22Rv1 (cell line): Measurements from ENCODE around the gene IL1RN.

Source experiments
- ZFX ChIP-seq: fragments of 450-650 bp; IDR thresholded peaks from 2 replicates; pipeline ENCODE4 v1.6.1; 2017; ENCODE audit warnings: antibody characterized with exemption, borderline replicate concordance
- TF ChIP-seq, protein P1 (sequence below): fragments of 450-650 bp; IDR thresholded peaks from 2 replicates; pipeline ENCODE4 v1.5.1; 2017; ENCODE audit warnings: mild to moderate bottlenecking

GRCh38 chr2:113105047-113105785 lies 22.2 kb upstream of the IL1RN start:
- TF ChIP-seq, protein P1, sequence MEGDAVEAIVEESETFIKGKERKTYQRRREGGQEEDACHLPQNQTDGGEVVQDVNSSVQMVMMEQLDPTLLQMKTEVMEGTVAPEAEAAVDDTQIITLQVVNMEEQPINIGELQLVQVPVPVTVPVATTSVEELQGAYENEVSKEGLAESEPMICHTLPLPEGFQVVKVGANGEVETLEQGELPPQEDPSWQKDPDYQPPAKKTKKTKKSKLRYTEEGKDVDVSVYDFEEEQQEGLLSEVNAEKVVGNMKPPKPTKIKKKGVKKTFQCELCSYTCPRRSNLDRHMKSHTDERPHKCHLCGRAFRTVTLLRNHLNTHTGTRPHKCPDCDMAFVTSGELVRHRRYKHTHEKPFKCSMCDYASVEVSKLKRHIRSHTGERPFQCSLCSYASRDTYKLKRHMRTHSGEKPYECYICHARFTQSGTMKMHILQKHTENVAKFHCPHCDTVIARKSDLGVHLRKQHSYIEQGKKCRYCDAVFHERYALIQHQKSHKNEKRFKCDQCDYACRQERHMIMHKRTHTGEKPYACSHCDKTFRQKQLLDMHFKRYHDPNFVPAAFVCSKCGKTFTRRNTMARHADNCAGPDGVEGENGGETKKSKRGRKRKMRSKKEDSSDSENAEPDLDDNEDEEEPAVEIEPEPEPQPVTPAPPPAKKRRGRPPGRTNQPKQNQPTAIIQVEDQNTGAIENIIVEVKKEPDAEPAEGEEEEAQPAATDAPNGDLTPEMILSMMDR = no peak
- no peak for TF ChIP-seq ZFX
